ENCODE data around the gene RASSF1.

DNA sequence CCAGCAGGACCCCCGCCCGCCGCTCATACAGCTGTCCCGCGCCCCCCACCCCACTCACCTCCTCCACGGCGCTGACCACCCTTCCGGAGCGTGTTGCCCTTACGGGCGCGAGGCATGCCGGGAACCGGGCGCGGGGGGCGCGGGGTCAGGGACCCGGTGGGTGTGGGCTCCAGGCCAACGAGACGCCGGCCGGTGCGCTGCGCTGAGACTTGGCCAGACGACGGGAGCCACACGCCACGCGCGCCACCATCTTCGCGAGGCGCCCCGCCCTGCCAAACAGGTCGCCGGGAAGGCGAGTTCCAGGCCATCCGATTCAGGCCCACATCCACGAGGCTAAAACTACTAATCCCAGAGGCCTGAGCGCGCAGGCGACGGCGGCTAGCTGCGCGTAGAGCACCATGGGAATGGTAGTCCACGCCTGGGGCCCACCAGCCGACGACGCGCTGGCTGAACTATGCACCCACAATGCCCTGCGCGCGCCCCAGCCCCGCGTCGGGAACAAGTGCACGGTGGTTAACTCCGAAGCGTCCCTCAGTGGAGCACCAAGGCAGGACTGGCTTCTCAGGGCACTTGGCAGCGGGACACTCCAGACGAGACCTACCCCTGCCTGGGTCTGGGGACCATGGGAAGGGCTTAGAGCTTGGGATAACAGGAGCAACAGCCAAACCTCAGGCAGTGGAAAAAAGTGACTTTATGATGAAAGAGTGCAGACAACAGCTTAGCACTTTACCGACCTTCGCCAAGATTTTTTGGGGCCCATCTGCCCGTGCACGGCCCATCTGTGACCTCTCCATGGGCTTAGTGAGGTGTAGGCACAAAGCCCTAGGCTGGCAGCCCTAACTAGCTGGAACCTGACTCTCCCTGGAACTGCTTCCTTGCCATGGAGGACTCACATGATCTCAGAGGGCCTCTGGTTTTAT, 48.2 kb downstream of the RASSF1 start, which contains the start of gene IFRD2:
- TF ChIP-seq, protein P1, sequence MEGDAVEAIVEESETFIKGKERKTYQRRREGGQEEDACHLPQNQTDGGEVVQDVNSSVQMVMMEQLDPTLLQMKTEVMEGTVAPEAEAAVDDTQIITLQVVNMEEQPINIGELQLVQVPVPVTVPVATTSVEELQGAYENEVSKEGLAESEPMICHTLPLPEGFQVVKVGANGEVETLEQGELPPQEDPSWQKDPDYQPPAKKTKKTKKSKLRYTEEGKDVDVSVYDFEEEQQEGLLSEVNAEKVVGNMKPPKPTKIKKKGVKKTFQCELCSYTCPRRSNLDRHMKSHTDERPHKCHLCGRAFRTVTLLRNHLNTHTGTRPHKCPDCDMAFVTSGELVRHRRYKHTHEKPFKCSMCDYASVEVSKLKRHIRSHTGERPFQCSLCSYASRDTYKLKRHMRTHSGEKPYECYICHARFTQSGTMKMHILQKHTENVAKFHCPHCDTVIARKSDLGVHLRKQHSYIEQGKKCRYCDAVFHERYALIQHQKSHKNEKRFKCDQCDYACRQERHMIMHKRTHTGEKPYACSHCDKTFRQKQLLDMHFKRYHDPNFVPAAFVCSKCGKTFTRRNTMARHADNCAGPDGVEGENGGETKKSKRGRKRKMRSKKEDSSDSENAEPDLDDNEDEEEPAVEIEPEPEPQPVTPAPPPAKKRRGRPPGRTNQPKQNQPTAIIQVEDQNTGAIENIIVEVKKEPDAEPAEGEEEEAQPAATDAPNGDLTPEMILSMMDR (IDR thresholded peaks at IDR 0.05; ENCODE audit: low read depth, low read length, poor library complexity, severe bottlenecking), result no peak
- no peak for TF ChIP-seq EZH2phosphoT487 (IDR thresholded peaks at IDR 0.05; ENCODE audit: borderline replicate concordance, low read length)
